Calu3 (cell line): ENCODE measurements around the gene CNTNAP2. TPM values are rescaled to one million over a fixed set of nuclear protein-coding genes. Genes with fewer than 3 reads are reported as not detected.
"Not testable (repeated sequence)": the region's sequence is repeated elsewhere in the genome, so short reads cannot be mapped to it uniquely, and the experiment has no call there.

Experiments
- BruUV-seq: library from RNA; stranded (reverse); fragments of 400-500 nt; replicated peaks from 2 replicates; lab custom pipeline; 2021; lab: Mats Ljungman, UMichigan
- CTCF ChIA-PET: fragments of 300-600 bp; sonication (Branson Sonifier 250); formaldehyde crosslinking; loops from one replicate; lab custom pipeline; 2022; ENCODE audit warnings: antibody characterized with exemption; lab: Charles Lee
- DNase-seq: peaks from one replicate; pipeline ENCODE4 v3.0.0; 2022
- H3K27ac Mint-ChIP-seq: one replicate; pipeline ENCODE4 v1.8.0; 2022; ENCODE audit warnings: mixed read lengths; ENCODE audit not compliant: unreplicated experiment
- H3K27me3 Mint-ChIP-seq: one replicate; pipeline ENCODE4 v1.8.0; 2022; ENCODE audit warnings: mixed read lengths; ENCODE audit not compliant: unreplicated experiment
- H3K36me3 Mint-ChIP-seq: one replicate; pipeline ENCODE4 v1.8.0; 2022; ENCODE audit warnings: mild to moderate bottlenecking, moderate library complexity, mixed read lengths; ENCODE audit not compliant: insufficient read depth, unreplicated experiment
- H3K4me1 Mint-ChIP-seq: one replicate; pipeline ENCODE4 v1.8.0; 2022; ENCODE audit warnings: mild to moderate bottlenecking, low read depth, mixed read lengths; ENCODE audit not compliant: unreplicated experiment
- H3K4me3 Mint-ChIP-seq: one replicate; pipeline ENCODE4 v1.8.0; 2022; ENCODE audit warnings: mild to moderate bottlenecking, low read depth, moderate library complexity, mixed read lengths; ENCODE audit not compliant: unreplicated experiment
- H3K9me3 Mint-ChIP-seq: one replicate; pipeline ENCODE4 v1.8.0; 2022; ENCODE audit warnings: low read depth, mixed read lengths; ENCODE audit not compliant: unreplicated experiment
- CTCF ChIP-seq: fragments of 200-600 bp; IDR thresholded peaks from one replicate; pipeline ENCODE4 v1.8.0; 2022; ENCODE audit warnings: antibody characterized with exemption; ENCODE audit not compliant: unreplicated experiment
- intact Hi-C: fragments of 100-400 bp; cut with micrococcal nuclease; formaldehyde crosslinking; loops from one replicate; pipeline ENCODE4 v1.10.0; 2022; ENCODE audit not compliant: unreplicated experiment
- total RNA-seq: library from RNA; stranded (reverse); gene quantifications from 2 replicates; pipeline ENCODE4 v1.2.3, GENCODE V29; 2022

Gene CNTNAP2
- total RNA-seq, 1 experiment from 2014 or later, result 1.1 TPM

- H3K27me3 Mint-ChIP-seq, result no peaks in the 10 kb centered on the region
- no TSS peak for BruUV-seq
- no peaks in the 10 kb centered on the region for H3K4me1 Mint-ChIP-seq
- no peak for TF ChIP-seq CTCF
- H3K36me3 Mint-ChIP-seq, result no peaks in the 10 kb centered on the region
- H3K9me3 Mint-ChIP-seq, result peaks cover 29% of the 10 kb centered on the region
- intact Hi-C loops, result no loop called here
- no peak overlapping the region for H3K27ac Mint-ChIP-seq
- no peak overlapping the region for H3K4me3 Mint-ChIP-seq
- no peak for DNase-seq
- CTCF ChIA-PET, result no interaction called here
Observed at GRCh38 chr7:146242661-146243060, 126.1 kb downstream of the CNTNAP2 start.

- H3K4me3 Mint-ChIP-seq, H3K27me3 Mint-ChIP-seq, H3K36me3 Mint-ChIP-seq, H3K4me1 Mint-ChIP-seq, BruUV-seq, H3K27ac Mint-ChIP-seq, CTCF ChIA-PET, DNase-seq, intact Hi-C loops: not testable (repeated sequence)
- H3K9me3 Mint-ChIP-seq, result peaks cover 36% of the 10 kb centered on the region
Observed at GRCh38 chr7:146247991-146248390, 131.4 kb downstream of the CNTNAP2 start.

- H3K4me3 Mint-ChIP-seq, H3K36me3 Mint-ChIP-seq, DNase-seq, BruUV-seq, CTCF ChIA-PET, intact Hi-C loops, H3K27ac Mint-ChIP-seq, H3K27me3 Mint-ChIP-seq, H3K4me1 Mint-ChIP-seq: not testable (repeated sequence)
- peaks cover 39% of the 10 kb centered on the region for H3K9me3 Mint-ChIP-seq
Observed at GRCh38 chr7:146248744-146249143, 132.1 kb downstream of the CNTNAP2 start.

GRCh38 chr7:146249272-146249671 is 132.7 kb downstream of the CNTNAP2 start:
- Mint-ChIP-seq H3K9me3 (peaks cover 34% of the 10 kb centered on the region), H3K4me1 (no peaks in the 10 kb centered on the region), H3K36me3 (no peaks in the 10 kb centered on the region), H3K4me3 (no peak overlapping the region), H3K27me3 (no peaks in the 10 kb centered on the region), H3K27ac (no peak overlapping the region)
- TF ChIP-seq CTCF, result no peak
- intact Hi-C loops, result no loop called here
- DNase-seq, result no peak
- BruUV-seq, result no TSS peak
- CTCF ChIA-PET, result no interaction called here

- Mint-ChIP-seq H3K36me3 (no peaks in the 10 kb centered on the region), H3K4me3 (no peak overlapping the region), H3K27ac (no peak overlapping the region), H3K4me1 (no peaks in the 10 kb centered on the region), H3K27me3 (no peaks in the 10 kb centered on the region), H3K9me3 (peaks cover 6% of the 10 kb centered on the region)
- CTCF ChIA-PET, result no interaction called here
- intact Hi-C loops, result no loop called here
- BruUV-seq, result no TSS peak
- no peak for DNase-seq
- TF ChIP-seq CTCF, result no peak
Observed at GRCh38 chr7:146255609-146256008, 139.0 kb downstream of the CNTNAP2 start.
